HCT116 (cell line): ENCODE data around the gene APOBEC3B. TPM values are rescaled to one million over a fixed set of nuclear protein-coding genes. Genes with fewer than 3 reads are reported as not detected.
"Not testable (repeated sequence)": the region's sequence is repeated elsewhere in the genome, so short reads cannot be mapped to it uniquely, and the experiment has no call there.

Experiments used
- ATAC-seq: fragments of 200-7000 bp; cut with Tn5 transposase; 2 replicates; pipeline ENCODE4 v1.9.1; 2020; ENCODE audit warnings: mild to moderate bottlenecking, moderate library complexity
- BruUV-seq: library from RNA; stranded (reverse); fragments of 400-500 nt; replicated peaks from 2 replicates; lab custom pipeline; 2021; lab: Mats Ljungman, UMichigan
- CTCF ChIA-PET: fragments of 300-600 bp; sonication (Branson Sonifier 250); formaldehyde crosslinking; loops from one replicate; lab custom pipeline; 2021; ENCODE audit warnings: antibody characterized with exemption; lab: Charles Lee
- POLR2A ChIA-PET: fragments of 300-600, 350-600 bp; sonication (Branson Sonifier 250); formaldehyde crosslinking; loops from one replicate; lab custom pipeline; 2021; ENCODE audit warnings: antibody characterized with exemption; lab: Charles Lee
- RAD21 ChIA-PET, 2 experiments: fragments of 300-600 bp; sonication (Branson Sonifier 250); formaldehyde crosslinking; loops; one replicate each; lab custom pipeline; 2023; ENCODE audit warnings: low total read pairs in 2 of 2; ENCODE audit not compliant: uncharacterized antibody in 2 of 2, unreplicated experiment in 2 of 2, low non-redundant PET in 1 of 2; lab: Charles Lee
- DNase-seq: peaks from one replicate; pipeline ENCODE4 v3.0.0-alpha.2; 2010; ENCODE audit warnings: low read depth, low spot score
- H2AFZ ChIP-seq: fragments of 200-600 bp; shearing (Covaris generic), sonication (generic); 2 replicates; pipeline ENCODE4 v1.6.1; 2017; ENCODE audit warnings: low read depth, mixed run types, mixed read lengths, antibody characterized with exemption, low read length; ENCODE audit not compliant: poor library complexity, severe bottlenecking
- H3K27ac ChIP-seq: 2 replicates; pipeline ENCODE4 v1.5.1; 2012; ENCODE audit warnings: low read depth, low read length
- H3K27me3 ChIP-seq: fragments of 200-600 bp; sonication (generic); 2 replicates; pipeline ENCODE4 v1.6.1; 2016; ENCODE audit warnings: mixed run types, low read length, mixed read lengths; ENCODE audit not compliant: insufficient read depth
- H3K36me3 ChIP-seq, 2 experiments: fragments of 200-500 bp in 1 of 2; fragments of 200-600 bp in 1 of 2; sonication (Bioruptor generic) in 1 of 2; sonication (generic) in 1 of 2; 2 replicates each; pipeline versions ENCODE4 v1.5.1 to v1.6.1; 2014 to 2016; ENCODE audit warnings: low read length in 2 of 2, inconsistent platforms in 1 of 2, mixed read lengths in 1 of 2, mixed run types in 1 of 2; ENCODE audit not compliant: insufficient read depth in 2 of 2, control insufficient read depth in 1 of 2
- H3K4me1 ChIP-seq, 2 experiments: fragments of 200-600 bp in 1 of 2; sonication (generic) in 1 of 2; 2 replicates each; pipeline versions ENCODE4 v1.5.1 to v1.6.1; 2012 to 2017; ENCODE audit warnings: low read length in 2 of 2, inconsistent platforms in 1 of 2, mild to moderate bottlenecking in 1 of 2, mixed read lengths in 1 of 2, mixed run types in 1 of 2, moderate library complexity in 1 of 2; ENCODE audit not compliant: insufficient read depth in 2 of 2, control insufficient read depth in 1 of 2
- H3K4me2 ChIP-seq: fragments of 200-600 bp; sonication (generic); 2 replicates; pipeline ENCODE4 v1.6.1; 2017; ENCODE audit warnings: mixed run types, low read length, mixed read lengths
- H3K4me3 ChIP-seq, 2 experiments: fragments of 200-600 bp in 1 of 2; sonication (generic) in 1 of 2; replicated peaks in 1 of 2; 2 replicates each; pipeline ENCODE4 v1.5.1; 2011 to 2016; ENCODE audit warnings: low read length in 2 of 2, control low read depth in 1 of 2, low read depth in 1 of 2, mild to moderate bottlenecking in 1 of 2, mixed read lengths in 1 of 2, mixed run types in 1 of 2
- H3K79me2 ChIP-seq: fragments of 200-600 bp; sonication (generic); 2 replicates; pipeline ENCODE4 v1.6.1; 2017; ENCODE audit warnings: mild to moderate bottlenecking, mixed run types, low read length, moderate library complexity, mixed read lengths; ENCODE audit not compliant: insufficient read depth
- H3K9ac ChIP-seq: fragments of 200-600 bp; sonication (generic); 2 replicates; pipeline ENCODE4 v1.6.1; 2016; ENCODE audit warnings: low read length, mixed read lengths
- H3K9me2 ChIP-seq: fragments of 200-600 bp; sonication (generic), shearing (Covaris generic); 2 replicates; pipeline ENCODE4 v1.6.1; 2017; ENCODE audit warnings: mixed run types, mild to moderate bottlenecking, moderate library complexity; ENCODE audit not compliant: insufficient read depth
- H3K9me3 ChIP-seq, 2 experiments: fragments of 200-500 bp in 1 of 2; fragments of 200-600 bp in 1 of 2; sonication (Bioruptor generic) in 1 of 2; sonication (generic) in 1 of 2; 2 replicates each; pipeline ENCODE4 v1.6.1; 2014 to 2017; ENCODE audit warnings: low read length in 2 of 2, mixed read lengths in 2 of 2, inconsistent platforms in 1 of 2, low read depth in 1 of 2, mild to moderate bottlenecking in 1 of 2, mixed run types in 1 of 2, moderate library complexity in 1 of 2; ENCODE audit not compliant: control insufficient read depth in 1 of 2, insufficient read depth in 1 of 2
- H4K20me1 ChIP-seq: fragments of 200-600 bp; sonication (generic), shearing (Covaris generic); 2 replicates; pipeline ENCODE4 v1.6.1; 2017; ENCODE audit warnings: mixed run types, mild to moderate bottlenecking, moderate library complexity; ENCODE audit not compliant: insufficient read depth
- CBX3 ChIP-seq: IDR thresholded peaks from 2 replicates; pipeline ENCODE4 v1.6.1; 2012; ENCODE audit warnings: low read depth
- CEBPB ChIP-seq: IDR thresholded peaks from 2 replicates; pipeline ENCODE4 v1.6.1; 2012; ENCODE audit warnings: low read depth
- FOSL1 ChIP-seq: IDR thresholded peaks from 2 replicates; pipeline ENCODE4 v1.6.1; 2012; ENCODE audit warnings: low read depth
- JUND ChIP-seq: IDR thresholded peaks from 2 replicates; pipeline ENCODE4 v1.6.1; 2012
- MAX ChIP-seq: IDR thresholded peaks from 2 replicates; pipeline ENCODE4 v1.6.1; 2012
- POLR2AphosphoS5 ChIP-seq: IDR thresholded peaks from 2 replicates; pipeline ENCODE4 v1.6.1; 2011; ENCODE audit warnings: mild to moderate bottlenecking, low read depth, low read length, moderate library complexity
- SIN3A ChIP-seq: IDR thresholded peaks from 2 replicates; pipeline ENCODE4 v1.6.1; 2012; ENCODE audit warnings: low read depth
- SP1 ChIP-seq: IDR thresholded peaks from 2 replicates; pipeline ENCODE4 v1.6.1; 2012; ENCODE audit warnings: low read depth
- TCF7L2 ChIP-seq: IDR thresholded peaks from 2 replicates; pipeline ENCODE4 v1.7.0; 2011; ENCODE audit warnings: borderline replicate concordance, inconsistent platforms; ENCODE audit not compliant: insufficient read depth, insufficient read length; ENCODE audit errors: extremely low read depth
- intact Hi-C: fragments of 100-400 bp; cut with micrococcal nuclease; formaldehyde crosslinking; loops from 2 replicates; pipeline ENCODE4 v1.10.0; 2022
- total RNA-seq: library from RNA; stranded (reverse); gene quantifications from one replicate; pipeline ENCODE4 v1.2.1, GENCODE V29; 2021; ENCODE audit not compliant: unreplicated experiment

The APOBEC3B gene
- total RNA-seq, 1 experiment from 2014 or later: 10.3 TPM

- BruUV-seq: no TSS peak
- H3K36me3 ChIP-seq: no peaks in the 10 kb centered on the region
- H3K4me2 ChIP-seq: peak overlapping the region; percentile 61; the same call in 1 of the 2 replicates
- H3K4me1 ChIP-seq: peaks cover 22 to 42% of the 10 kb centered on the region in 2 experiments
- no peak for ATAC-seq
- intact Hi-C loops: no loop called here
- peak overlapping the region; percentile 74; the same call in 1 of the 2 replicates for H3K27ac ChIP-seq
- POLR2A ChIA-PET: no interaction called here
- H2AFZ ChIP-seq: no peak overlapping the region
- H3K9ac ChIP-seq: no peak overlapping the region
- no peaks in the 10 kb centered on the region for H3K27me3 ChIP-seq
- H3K9me3 ChIP-seq: peaks cover 0 to 8% of the 10 kb centered on the region in 2 experiments; a peak in 1 of 4 replicates
- TF ChIP-seq TCF7L2 (no peak), CBX3 (peak; percentile 95)
- TF ChIP-seq, all 23 proteins: peak for 1
- DNase-seq: no peak
- ChIA-PET CTCF (no interaction called here), RAD21 (interaction anchor here in 1 of 2 experiments (1.1 kb wide), 1 partner anchor 57 kb away, joined by 3 read pairs; no protein-coding TSS in a partner anchor)
- H3K79me2 ChIP-seq: no peaks in the 10 kb centered on the region
- H3K4me3 ChIP-seq: no peak overlapping the region
- no peaks in the 10 kb centered on the region for H4K20me1 ChIP-seq
- no peaks in the 10 kb centered on the region for H3K9me2 ChIP-seq
These were observed 2.1 kb downstream of the APOBEC3B start for GRCh38 chr22:38984224-38984623.

GRCh38 chr22:38984784-38985757 is 2.9 kb downstream of the APOBEC3B start:
- peak overlapping the region; percentile 33 for H3K9ac ChIP-seq
- CTCF ChIA-PET: interaction anchor here (0.7 to 0.8 kb wide), 2 partner anchors 115 to 216 kb away, joined by 3 read pairs; no protein-coding TSS in a partner anchor

More at GRCh38 chr22:38984784-38985757, 2.9 kb downstream of the APOBEC3B start:
- BruUV-seq, H2AFZ ChIP-seq, H3K9me3 ChIP-seq, H3K79me2 ChIP-seq, H3K9me2 ChIP-seq, H3K36me3 ChIP-seq, H3K4me3 ChIP-seq, RAD21 ChIA-PET, intact Hi-C loops, H3K27me3 ChIP-seq, H4K20me1 ChIP-seq: not testable (repeated sequence)
- DNase-seq (peak; percentile 88), ATAC-seq (peak; percentile 71)
- TF ChIP-seq CEBPB: peak; percentile 82
- peak; percentile 75 for TF ChIP-seq CBX3
- TF ChIP-seq SIN3A: 0 out of 2 replicates have a peak, but pooled peaks have one; percentile 58
- TF ChIP-seq JUND: peak; percentile 93
- TF ChIP-seq FOSL1: peak; percentile 95
- TF ChIP-seq SP1: peak; percentile 86
- TF ChIP-seq POLR2AphosphoS5: peak; percentile 46
- peak; percentile 46; the same call in 1 of the 2 replicates for TF ChIP-seq MAX
- peak overlapping the region; percentile 74 for H3K27ac ChIP-seq
- peaks cover 22 to 42% of the 10 kb centered on the region in 2 experiments for H3K4me1 ChIP-seq
- POLR2A ChIA-PET: interaction anchor here (0.9 to 1.2 kb wide), 2 partner anchors 17 to 334 kb away, joined by 3 to 5 read pairs; partner anchors contain the start of gene RPL3
- H3K4me2 ChIP-seq: peak overlapping the region; percentile 61
